Activated CD8-positive, alpha-beta memory T cell treated with anti-CD3 and anti-CD28 coated beads, Interleukin-2, amount 50 U/mL, for 24 hours (primary cell): ENCODE data around the gene MROH2A.

Experiments used
- DNase-seq: peaks from one replicate; pipeline ENCODE4 v3.0.0-alpha.2; 2020; ENCODE audit errors: extremely low read depth

Gene MROH2A

DNA sequence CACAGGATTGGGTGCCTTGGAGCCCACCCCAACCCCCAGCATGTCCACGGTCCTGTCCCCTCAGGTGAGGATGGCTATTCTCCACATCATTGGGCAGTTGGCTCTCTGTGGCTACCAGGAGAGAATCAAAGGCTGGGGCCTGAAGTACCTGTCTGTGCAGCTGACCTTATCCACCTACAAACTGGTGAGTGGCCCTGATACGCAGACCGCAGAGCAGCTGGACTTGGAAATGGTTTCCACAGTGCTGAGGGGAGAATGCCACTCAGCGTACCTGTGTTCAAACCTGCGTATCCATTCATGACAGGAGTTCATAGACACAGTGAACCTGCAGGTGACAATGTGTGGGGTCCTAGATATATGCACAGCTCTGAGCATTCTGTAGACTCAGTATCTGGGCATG is 21.6 kb downstream of the MROH2A start:
- DNase-seq: no peak

- no peak for DNase-seq
Measured at GRCh38 chr2:233800208-233800607, 22.1 kb downstream of the MROH2A start.

DNA sequence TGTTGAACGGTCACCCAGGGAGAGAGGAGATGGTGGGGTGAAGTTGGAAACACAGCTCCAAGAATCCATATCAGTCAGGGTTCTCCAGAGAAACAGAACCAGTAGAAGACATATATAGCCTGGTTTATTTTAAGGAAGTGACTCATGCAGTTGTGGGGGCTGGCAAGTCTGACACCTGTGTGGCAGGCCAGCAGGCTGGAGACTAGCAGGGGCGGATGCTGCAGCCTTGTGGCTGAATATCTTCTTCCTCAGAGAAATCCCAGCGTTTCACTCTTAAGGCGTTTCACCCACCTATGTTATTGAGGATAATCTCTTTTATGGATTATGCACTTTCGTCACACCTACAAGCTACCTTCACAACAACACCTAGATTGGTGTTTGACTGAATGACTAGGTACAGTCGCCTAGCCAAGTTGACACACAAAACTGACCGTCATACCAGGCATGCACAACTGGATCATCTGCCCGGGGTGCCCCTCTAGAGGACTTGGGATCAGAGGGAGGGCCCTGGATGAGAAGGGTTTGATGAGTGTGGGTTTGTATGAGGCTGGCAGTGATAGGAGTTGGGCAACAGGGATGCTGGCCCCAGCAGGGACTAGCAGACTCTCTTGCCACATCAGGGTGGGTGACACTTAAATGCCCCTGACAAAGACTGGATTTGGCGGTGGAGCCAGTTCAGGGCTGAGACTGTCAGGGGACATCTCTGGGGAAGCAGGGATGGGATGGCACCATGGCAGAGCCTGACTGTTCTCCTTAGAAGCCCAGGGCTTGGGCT is 23.4 kb downstream of the MROH2A start:
- DNase-seq: no peak

DNA sequence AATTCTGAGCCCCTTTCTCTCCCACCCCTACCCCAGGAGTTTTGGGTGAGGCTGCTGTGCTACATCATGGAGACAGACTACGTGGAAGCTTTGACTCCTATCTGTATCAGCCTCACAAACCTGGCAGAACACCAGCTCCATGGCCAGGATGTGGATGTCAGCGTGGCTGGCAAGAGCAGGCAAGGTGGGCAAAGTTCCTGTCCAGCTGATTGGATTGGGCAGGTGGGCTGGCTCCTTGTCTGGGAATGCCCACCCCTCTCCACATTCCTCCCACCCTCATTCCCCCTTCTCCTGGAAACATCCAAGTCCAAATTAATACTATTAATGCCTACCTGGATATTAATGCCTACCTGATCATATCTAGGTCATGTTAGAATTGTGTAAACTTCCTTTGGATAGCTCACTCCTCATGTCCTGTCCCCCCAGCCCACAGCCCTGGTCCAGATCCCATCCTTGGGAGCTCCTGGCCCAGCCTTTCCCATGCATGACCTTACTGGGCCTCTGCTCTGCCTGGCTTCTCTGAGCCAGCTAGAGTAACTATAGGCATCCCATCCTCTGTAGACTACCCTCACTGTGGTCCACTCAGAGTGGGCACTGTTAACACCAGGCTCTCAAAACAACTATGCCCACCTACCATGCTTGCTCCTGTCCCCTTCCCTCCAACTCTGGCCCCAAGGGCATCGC is 24.1 kb downstream of the MROH2A start:
- DNase-seq: no peak

DNA sequence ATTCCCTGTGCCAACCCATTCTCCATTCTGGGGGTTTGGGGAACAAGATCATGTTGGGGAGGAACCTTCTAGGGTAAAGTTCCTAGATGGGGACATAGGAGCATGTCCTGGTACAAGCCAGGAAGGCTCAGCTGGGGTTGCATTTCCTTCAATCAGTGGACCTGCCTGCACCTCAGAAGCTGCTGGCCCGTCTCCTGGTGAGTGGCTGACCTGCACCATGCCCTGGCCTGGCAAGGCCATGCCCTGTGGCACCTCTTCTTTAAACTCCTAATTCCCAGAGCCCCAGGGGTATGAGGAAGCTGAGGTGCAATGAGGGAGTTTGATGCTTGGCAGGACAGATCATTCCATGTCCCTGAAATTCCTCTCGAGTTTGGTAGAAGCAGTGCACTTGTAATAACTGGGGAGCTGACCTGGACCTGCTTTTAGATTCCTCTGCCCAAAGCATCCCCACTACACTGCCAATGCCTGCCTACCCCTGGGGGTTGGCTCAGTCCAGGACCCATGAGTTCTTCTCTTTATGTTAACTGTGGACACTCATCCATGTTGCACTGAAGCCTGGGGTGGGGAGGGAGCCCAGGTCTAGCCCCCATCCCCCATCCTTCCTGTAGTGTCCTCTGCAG is 25.3 kb downstream of the MROH2A start:
- DNase-seq: no peak

DNA sequence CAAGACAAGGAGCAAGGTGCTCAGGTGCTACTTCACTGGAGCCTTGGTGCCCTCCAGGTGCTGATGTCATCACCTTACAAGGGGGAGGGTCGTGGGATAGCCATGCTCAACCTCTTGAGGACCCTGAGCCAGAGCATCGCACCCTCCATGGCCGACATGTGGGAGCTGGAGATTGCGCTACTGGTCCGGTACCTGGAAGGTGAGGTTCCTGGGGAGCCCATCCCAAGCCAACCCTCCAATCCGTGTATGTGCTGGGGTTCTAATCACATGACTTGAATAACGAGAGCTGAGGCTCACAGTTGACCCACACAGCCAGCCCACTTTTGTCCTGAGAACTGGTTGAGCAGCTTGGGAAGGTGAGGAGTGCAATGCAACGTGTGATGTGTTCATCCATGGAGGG is 25.9 kb downstream of the MROH2A start:
- DNase-seq: no peak

DNA sequence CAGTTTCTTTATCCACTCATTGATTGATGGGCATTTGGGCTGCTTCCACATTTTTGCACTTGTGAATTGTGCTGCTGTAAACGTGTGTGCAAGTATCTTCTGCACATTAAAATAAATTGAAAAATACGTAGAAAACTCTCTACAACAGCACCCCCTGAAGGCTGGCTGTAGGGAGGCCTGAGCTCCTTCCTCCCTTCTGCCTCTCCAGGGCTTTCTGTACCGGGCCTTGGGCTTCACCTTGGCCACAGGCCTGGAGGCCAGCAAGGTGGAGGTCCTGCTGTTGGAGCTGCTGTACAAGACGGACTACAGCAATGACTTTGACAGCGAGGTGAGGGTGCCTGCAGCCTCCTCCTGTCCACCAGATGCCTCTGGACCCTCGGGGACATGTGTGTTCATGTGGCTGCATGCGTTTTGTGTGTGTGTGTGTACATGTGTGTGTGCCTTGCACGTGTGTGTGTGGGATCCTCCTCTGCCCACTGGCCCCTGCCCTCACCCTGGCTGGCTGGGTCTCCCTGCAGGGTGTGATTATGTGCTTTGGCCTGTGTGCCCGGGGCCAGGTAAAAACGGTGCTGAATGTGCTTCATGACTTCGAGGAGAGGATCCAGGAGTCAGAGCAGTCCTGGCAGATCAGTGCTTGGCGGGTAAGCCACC is 29.2 kb downstream of the MROH2A start:
- DNase-seq: no peak

- DNase-seq: no peak
Measured at GRCh38 chr2:233807966-233808935, 30.1 kb downstream of the MROH2A start.

DNA sequence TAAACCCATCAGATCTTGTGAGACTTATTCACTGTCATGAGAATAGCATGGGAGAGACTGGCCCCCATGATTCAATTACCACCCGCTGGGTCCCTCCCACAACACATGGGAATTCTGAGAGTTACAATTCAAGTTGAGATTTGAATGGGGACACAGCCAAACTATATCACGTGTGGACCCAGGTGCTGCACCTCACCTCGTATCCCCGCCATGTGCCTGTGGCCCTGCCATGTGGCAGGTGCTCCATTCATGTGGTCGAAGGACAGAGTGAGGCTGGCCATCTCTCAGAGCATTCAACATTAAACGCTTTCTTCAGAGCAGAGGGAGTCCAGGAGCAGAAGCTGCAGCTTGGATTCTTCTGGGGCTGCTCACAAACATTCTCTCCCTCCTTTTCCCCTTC is 32.3 kb downstream of the MROH2A start:
- no peak for DNase-seq

- DNase-seq: no peak
Measured at GRCh38 chr2:233811087-233811486, 33.0 kb downstream of the MROH2A start.

- no peak for DNase-seq
Measured at GRCh38 chr2:233811732-233812131, 33.6 kb downstream of the MROH2A start.

GRCh38 chr2:233813236-233814055 is 35.3 kb downstream of the MROH2A start:
- no peak for DNase-seq

GRCh38 chr2:233814056-233814835 is 36.1 kb downstream of the MROH2A start:
- no peak for DNase-seq

GRCh38 chr2:233815861-233816260 is 37.7 kb downstream of the MROH2A start:
- DNase-seq: no peak

DNA sequence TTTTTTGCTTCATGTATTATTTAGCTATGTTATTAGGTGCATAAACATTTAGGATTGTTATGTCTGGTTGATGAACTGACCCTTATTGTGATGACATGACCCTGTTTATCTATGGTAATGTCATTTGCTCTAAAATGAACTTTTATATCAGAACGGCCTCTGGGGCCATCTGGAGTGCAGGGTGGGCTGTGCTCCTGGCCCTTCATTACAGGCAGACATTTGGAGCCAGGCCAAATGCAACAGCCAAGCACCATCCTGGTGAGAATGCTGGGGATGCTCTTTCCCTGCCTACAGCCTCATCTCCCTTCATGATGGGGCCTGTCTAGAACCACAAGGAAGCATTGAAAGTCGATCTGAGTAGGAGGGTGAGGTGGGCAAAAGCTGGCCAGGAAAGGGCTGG is 38.2 kb downstream of the MROH2A start:
- DNase-seq: no peak

DNA sequence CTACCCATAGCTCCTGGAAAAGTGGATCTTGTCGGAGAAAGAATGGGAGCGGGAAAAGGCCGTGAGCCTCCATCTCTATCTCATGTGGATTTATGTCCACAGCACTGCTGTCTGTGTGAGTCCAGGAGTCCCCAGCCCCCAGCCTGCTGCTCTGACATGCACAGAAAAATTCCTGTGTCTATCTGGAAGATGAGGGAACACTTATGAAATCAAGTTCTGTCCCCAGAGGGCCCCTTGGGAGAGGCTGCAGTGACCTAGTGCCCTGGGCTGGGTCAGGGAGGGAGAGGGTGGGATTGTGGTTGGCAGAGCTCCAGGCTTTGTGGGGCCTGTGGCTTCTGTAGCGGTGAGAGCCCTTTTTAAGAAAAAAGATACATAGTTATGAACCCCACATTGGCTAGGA is 38.6 kb downstream of the MROH2A start:
- DNase-seq: no peak

DNA sequence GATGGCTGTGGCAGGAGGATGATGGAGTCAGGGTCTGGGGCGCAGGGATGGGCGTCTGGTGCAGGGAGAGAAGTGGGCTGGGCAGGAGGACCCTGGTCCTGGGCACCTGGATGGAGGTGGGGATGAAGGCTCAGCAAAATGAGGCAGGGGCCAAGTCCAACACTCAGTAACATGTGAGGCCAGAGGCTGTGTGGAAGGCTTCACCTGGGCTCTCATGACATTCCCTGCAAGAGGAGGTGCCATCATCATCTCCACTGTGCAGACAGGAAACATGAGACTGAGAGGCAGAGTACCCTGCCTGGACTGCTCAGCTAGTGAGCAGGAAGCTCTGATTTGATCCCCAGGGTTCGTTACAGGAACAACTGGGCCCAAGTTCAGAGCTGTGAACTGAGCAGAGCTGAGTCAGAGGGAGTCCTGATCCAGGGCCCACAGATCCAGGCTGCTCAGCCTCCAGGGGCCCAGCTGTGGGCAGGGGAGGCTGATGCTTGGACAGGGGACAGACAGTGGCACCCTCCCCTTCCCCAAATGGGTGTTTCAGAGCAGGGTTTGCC is 39.3 kb downstream of the MROH2A start:
- DNase-seq: no peak

DNA sequence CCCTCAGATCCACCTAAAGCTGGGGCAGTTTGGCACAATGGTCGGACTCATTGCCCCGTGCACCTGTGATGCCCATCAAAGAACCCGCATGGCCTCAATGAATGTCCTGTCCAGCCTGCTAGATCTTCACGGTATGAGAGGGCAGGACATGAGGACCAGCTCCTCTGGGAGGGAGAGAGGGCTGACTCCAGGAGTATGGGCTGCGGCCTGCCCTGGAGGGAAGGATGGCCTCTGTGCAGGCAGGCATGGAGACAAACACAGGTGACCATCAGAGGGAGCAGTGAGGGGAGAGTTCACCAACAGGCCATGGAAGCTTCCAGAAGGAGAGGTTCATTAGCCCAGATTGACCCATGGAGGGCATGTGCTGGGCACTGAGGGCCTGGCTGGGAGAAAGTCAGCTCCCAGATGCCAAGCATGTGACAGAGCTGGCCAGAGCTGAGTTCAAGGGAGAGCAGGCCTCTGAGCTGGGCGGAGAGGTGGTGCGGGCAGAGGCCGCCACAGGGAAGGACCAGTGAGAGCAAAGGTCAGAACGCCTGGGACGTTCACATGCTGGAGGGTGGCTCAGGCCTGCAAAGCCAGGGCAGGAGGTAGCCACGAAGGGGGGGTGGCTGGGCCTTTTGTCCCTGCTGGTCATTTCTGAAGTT is 40.0 kb downstream of the MROH2A start:
- DNase-seq: no peak
